Right renal cortex interstitium (tissue), 3 donors: ENCODE data around the gene BPIFB3. TPM values are rescaled to one million over a fixed set of nuclear protein-coding genes. Genes with fewer than 3 reads are reported as not detected.

Experiments
- DNase-seq, 3 donors: peaks; one replicate each; pipeline ENCODE4 v3.0.0-alpha.2; 2013; ENCODE audit warnings: low read depth in 3 of 3, low spot score in 2 of 3
- polyA plus RNA-seq, 3 donors: library from polyadenylated mRNA; unstranded; fragments of 120-200 nt; gene quantifications; one replicate each; pipeline ENCODE4 v1.2.1, GENCODE V29; 2013; ENCODE audit not compliant: insufficient read length in 3 of 3

The BPIFB3 gene
- polyA plus RNA-seq, 3 donors, result not detected

GRCh38 chr20:33015700-33016580 lies 37.8 kb upstream of the BPIFB3 start:
- no peak for DNase-seq

GRCh38 chr20:33016581-33017109 lies 37.1 kb upstream of the BPIFB3 start:
- DNase-seq, result no peak

GRCh38 chr20:33017542-33017941 lies 36.2 kb upstream of the BPIFB3 start:
- DNase-seq, result no peak

GRCh38 chr20:33018169-33018931 lies 35.4 kb upstream of the BPIFB3 start:
- no peak for DNase-seq

- DNase-seq, result no peak
These were observed 34.0 kb upstream of the BPIFB3 start for GRCh38 chr20:33019465-33020277.

- no peak for DNase-seq
These were observed 33.2 kb upstream of the BPIFB3 start for GRCh38 chr20:33020278-33021161.

- DNase-seq, result no peak
These were observed 31.8 kb upstream of the BPIFB3 start for GRCh38 chr20:33021879-33022278.

GRCh38 chr20:33022289-33022688 lies 31.4 kb upstream of the BPIFB3 start:
- no peak for DNase-seq

- DNase-seq, result no peak
These were observed 30.8 kb upstream of the BPIFB3 start for GRCh38 chr20:33022694-33023438.

GRCh38 chr20:33023439-33024242 lies 30.1 kb upstream of the BPIFB3 start:
- no peak for DNase-seq

- DNase-seq, result no peak
These were observed 29.5 kb upstream of the BPIFB3 start for GRCh38 chr20:33024243-33024560.

GRCh38 chr20:33024609-33025317 lies 28.9 kb upstream of the BPIFB3 start:
- no peak for DNase-seq

- no peak for DNase-seq
These were observed 28.3 kb upstream of the BPIFB3 start for GRCh38 chr20:33025318-33025876.

GRCh38 chr20:33026072-33026778 lies 27.5 kb upstream of the BPIFB3 start:
- DNase-seq, result no peak

- no peak for DNase-seq
These were observed 26.6 kb upstream of the BPIFB3 start for GRCh38 chr20:33026779-33027759.
